GM18526 (cell line): ENCODE data around the gene PPP1R1A.

Source experiments
- POLR2A ChIP-seq: IDR thresholded peaks from 3 replicates; pipeline ENCODE4 v1.6.1; 2011; ENCODE audit not compliant: insufficient read length; ENCODE audit errors: extremely low read depth

Gene PPP1R1A

DNA sequence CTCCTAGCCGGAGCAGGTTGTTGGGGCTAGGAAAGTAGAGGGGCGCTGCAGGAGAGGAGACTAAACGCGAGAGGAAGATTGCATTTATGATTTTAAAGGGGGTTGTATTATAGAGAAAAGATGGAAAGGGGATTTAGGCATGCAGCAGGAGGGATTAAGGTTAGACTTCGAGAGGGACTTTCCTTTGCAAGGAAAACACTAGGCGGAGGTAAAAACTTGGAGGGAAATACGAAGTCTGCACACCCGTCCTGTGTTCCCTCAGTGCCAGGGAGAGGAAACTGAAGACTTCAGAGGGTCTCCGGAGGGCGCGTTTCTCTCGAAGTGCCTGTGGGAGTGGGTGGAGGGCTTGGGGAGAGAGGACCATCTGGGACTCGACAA, 420 bp upstream of the PPP1R1A start:
- TF ChIP-seq POLR2A: no peak

DNA sequence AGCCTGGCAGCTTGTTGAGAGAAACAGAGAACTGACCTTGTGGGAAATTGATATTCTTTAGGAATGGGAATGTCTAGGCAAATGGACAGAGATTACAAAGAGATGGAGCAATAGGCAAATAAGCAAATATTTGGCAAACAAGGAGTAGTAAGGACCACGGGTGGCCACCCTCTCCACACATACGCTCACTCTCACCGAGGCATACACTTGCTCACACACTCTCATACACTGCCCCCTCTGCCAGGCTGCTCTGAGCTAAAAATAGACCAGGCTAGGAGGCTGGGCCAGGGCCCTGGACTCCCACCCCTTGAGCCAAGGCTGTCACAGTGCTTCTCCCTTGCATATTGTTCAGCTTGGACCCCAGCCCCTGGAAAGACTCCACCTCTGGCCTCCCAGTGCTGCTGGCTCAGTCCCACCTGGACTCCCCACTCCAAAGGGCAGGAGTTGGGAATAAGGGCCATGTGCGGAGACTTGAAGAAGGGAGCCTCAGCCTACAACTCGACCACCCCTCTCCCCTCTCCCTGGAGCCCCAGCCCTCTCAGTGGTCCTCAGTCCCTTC, 1.1 kb downstream of the PPP1R1A start:
- TF ChIP-seq POLR2A: no peak

DNA sequence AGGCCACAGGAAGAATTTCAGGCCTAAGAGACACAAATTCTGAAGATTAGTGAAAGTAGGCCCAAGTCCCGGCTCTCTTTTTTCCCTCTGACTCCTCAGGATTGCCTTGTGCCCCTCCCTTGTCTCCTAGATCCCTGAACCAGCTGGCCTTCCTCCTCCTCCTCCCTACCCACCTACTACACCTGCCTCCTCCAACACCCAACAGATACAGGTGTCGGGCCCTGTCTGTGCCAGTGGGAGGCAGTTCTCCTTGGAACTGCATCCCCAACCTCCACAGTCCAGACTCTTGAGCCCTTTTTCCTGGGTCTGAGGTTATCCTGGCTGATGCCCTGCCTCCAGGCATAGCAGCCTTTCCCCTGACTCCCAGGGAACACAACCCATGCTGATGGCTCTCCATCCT, 1.8 kb downstream of the PPP1R1A start:
- no peak for TF ChIP-seq POLR2A

DNA sequence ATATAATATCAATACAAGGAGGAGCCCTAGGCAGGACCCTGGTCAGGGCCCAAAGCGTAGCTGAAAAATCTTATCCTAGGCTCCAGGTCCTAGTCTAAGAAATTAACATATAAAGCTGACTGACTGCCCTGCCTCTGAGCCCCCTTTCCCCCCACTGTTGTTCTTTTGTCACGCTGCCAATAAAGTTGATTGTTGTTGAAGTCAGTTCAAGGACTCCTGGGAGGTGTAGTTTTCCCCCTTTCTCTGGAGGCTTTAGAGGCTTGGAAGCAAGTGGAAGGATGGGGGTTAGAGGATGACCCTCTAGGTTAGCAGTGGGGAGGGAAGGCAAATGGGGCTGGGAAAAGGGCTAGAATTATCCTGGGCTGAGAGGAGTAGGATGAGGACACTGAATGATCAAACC, 3.2 kb downstream of the PPP1R1A start:
- no peak for TF ChIP-seq POLR2A

DNA sequence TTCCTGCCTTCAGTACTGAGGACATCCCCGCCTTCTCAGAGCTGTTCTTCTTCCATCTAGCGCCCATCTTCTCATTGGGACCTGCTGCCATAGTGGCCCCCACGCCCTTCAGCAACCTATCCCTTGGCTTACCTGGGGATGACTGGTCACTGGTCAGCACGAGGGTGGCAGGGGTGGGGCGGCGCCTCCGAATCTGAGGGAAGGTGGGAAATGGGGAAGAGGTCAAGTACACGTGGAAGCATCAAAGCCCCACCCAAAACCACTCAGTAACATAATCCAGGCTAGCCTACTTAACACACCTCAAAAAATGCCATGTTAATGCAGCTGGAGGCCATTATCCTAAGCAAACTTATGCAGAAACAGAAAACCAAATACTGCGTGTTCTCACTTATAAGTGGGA, 4.3 kb downstream of the PPP1R1A start:
- no peak for TF ChIP-seq POLR2A

DNA sequence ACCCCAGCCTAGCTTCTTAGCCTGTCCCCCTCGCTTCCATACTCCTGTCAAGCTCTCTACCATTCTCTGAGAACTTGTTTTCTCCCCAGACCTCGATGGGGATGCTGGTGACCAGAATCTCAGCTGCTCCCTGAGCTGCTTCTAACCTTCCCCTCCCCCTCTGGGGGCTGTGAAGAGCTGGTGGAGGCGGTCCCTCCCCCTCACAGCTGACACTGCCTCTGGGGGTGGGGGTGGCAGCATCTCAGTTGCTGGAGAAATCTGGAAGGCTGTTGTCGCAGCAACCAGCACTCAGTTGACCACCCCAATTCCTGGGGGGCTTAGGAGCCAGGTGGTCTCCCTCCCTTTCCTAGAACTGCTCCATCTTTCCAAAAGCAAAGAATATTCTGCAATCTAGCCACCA, 4.7 kb downstream of the PPP1R1A start:
- no peak for TF ChIP-seq POLR2A

DNA sequence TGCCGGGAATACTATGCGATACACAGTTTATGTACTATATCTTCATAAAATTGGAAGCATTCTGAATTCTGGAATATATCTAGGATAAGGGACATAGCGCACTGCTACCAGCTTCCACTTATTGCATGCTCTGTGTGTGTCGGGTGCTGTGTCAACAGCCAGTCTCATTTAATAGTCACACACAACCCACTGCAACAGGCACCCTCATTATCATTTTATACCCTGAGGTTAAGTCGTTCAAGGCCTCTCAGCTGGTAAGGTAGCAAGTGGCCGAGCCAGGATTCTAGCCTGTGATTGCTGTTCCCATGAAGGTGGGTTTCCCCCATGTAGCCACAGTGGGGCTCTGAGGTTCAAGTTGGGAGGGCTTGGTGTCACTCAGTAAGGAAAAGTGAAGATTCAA, 7.0 kb downstream of the PPP1R1A start:
- TF ChIP-seq POLR2A: no peak

DNA sequence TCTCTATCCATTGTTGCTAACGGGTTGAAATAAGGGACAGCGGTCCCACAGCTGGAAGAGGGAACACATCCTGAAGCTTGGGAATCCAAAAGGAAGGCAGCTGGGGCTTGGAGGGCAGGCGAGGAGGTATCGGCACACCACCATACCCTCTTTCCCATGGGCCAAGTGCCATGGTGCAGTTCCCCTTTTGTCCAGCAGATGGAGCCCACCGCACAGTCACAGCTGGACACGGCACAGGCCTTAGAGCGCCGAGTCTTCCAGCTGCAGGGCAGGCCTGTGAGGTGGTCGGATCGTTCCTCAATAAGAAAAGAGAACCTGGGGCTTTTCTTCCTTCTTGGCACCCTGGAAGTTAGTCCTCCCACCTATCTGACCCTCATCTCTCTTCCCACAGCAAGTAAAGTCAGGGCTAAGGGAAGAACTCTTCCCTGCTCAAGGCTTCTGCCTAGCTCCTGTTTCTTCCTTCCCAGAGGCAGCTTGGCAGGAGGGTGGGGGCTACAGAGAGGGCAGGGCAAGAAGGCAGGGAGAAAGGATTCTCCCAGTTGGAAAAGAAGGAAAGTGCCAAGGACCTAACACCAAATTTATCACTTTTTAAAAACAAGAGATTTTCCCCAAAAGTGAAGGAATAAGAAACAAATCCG, 8.6 kb downstream of the PPP1R1A start:
- no peak for TF ChIP-seq POLR2A

DNA sequence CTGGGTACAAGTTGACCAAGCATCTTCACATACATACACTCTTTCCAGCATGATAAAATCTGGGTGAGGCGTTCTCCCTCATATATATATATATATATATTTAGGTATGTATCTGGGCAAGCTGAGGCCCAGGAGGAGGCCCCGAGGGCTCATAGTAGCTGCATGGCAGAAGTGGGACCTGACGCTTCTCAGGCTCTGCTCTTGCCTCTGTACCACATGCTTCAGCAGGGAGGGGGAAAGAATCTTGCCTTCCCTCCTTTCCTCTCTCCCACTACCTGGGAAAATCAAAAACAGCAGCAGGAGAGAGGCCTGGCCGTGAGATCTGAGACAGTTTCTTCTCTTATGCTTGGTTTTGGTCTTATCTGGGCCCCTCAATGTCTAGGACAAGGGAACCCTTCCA, 9.2 kb downstream of the PPP1R1A start:
- no peak for TF ChIP-seq POLR2A

DNA sequence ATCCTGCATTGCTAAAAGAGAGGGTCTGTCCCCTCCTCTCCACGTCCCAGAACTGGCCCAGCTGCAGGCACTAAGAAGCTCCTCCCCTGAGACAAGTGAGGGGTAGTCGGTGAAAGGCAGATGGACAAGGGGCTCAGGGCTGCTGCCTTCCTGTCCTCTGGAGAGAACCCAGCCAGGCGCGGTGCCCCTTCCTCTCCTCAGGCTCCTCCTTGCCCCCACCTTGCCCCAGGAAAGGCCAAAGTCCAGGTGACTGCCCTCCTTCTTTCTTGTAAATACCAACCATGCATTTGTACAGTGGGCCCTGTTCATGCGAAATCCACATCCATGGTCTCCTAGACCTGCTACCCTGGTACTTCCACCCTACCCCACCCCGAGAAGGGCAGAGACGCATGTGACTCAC, 9.7 kb downstream of the PPP1R1A start:
- no peak for TF ChIP-seq POLR2A

DNA sequence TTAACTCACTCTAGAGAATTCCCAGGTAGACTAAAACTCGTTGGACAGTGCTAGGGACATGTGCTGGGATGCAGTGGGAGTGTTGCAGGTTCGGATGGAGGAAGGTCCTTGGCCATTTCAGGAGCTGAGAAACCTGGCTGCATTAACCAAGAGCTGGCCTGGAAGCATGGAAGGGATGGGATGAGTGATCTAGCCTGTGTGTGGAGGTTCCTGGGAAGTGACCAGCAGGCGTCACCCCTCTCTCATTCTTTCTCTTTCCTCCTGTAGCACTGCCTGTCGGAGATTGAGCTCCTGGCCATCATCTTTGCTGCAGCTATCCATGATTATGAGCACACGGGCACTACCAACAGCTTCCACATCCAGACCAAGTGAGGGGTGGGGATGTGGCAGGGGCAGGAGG, 15.6 kb downstream of the PPP1R1A start:
- no peak for TF ChIP-seq POLR2A

DNA sequence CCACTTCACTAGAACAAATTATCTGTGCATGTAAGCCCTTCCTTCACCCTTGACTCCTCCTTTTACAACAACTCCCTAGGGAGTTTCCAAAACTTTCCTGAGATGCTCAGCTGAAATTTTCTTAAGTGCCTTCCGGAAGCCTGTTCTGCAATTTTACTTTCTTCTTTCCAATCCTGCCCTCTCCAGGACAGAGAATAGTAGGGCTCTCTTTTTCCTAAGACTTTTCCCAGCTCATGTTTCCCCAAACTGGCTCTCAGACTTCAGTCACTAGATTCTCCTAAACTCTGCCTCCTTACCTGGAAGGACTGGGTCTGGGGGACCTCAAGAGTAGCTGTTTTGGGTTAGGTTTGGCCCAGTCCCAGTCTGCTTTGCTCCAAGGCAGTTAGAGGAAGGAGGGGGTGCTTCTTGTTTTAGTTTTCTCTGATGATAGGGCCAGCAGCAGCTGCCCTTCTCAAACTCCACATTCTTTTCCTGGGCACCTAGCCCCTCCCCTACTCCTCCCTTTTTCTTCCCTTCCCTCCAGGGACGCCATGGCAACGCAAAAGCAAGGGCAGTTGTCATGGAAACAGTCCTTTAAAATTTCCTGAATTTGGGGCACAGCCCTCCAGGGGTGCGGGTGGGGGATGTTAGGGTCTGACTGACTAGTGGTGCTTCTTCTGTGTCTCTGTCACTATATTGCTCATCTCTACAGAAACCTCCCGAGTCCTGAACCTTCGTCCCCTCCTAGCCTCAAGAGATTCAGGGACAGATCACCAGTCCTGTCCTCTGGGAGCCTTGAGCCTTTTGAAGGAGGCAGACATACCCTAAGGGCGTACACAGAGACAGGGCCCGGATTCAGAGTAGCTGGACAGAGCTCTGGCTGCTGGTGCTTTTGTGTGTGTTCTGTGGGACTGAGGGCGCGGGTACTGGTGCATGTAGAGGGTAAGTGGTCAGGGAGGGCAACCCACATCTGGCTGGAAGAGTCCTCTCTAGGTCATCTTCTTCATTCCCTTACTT, 17.0 kb downstream of the PPP1R1A start:
- no peak for TF ChIP-seq POLR2A

DNA sequence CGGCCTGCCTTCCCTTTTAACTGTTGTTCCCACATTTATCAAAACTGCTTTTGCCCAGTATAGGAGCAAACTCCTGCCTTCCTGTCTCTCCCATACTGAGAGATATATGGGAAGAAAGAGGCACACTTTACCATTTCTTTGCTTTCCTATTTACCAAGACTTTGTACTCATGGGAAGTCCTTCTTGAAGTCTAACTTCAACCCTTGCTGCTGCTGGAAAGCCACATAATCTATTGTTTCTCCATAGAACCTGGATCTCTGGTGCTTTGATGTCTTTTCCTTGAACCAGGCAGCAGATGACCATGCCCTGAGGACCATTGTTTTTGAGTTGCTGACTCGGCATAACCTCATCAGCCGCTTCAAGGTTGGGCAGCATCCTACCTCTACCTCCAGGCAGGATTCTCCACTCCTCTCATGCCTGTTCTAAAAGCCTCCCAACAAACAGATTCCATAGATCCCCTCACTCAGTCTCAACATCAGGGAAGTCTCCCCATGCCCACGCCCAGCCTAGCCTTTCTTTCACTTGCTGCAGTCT, 18.4 kb downstream of the PPP1R1A start:
- no peak for TF ChIP-seq POLR2A

DNA sequence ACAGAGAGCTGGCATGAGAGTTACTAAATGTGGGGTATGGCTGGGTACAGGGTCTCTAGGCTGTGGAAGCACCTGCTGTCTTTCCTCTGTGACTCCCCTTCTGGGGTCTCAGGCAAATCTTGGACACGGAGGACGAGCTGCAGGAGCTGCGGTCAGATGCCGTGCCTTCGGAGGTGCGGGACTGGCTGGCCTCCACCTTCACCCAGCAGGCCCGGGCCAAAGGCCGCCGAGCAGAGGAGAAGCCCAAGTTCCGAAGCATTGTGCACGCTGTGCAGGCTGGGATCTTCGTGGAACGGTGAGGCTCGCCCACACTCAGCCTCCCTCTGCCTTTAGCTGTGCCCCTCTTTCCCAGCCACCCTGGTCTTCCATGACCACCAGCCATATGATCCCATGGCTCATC, 19.4 kb downstream of the PPP1R1A start:
- TF ChIP-seq POLR2A: no peak

DNA sequence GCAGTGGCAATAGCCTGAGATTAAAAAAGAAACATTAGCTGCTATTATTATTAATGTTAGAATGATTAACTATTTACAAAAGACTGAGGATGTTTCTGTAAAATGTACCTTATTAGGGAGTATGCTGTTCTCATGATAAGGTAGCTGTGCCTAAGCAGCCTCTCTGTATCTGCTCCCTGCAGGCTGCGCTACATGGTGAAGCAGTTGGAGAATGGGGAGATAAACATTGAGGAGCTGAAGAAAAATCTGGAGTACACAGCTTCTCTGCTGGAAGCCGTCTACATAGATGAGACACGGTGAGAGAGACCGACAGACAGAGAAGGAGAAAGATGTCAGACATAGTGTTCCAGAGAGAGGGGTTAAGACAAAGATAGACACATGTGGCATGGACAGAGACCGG, 21.7 kb downstream of the PPP1R1A start:
- TF ChIP-seq POLR2A: no peak

DNA sequence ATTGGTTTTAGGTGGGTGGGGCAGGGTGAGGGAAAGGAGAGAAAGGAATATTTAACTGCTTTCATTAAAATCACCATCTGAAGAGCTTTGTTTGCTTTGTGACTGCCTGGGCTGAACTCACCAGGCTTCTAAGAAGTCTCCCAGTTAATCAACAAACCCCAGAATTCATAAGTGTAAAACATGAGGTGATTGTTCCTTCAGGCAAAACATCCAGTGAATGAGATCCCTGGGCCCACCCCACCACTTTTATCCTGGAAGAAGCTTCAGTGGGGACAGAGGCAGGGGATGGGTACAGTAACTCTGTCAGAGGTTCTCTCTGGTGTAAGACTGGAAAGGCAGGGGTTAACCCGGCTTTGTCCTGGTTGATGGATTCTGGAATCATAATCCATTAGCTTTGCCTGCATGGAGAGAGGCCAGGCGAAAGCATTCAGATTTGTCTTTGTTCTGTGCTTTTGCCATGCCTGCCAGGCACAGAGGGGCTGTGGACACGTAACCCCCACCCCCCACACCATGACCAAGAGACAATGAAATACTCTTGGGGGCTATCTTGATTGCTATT, 22.4 kb downstream of the PPP1R1A start:
- no peak for TF ChIP-seq POLR2A
